BJ (cell line): ENCODE measurements around the gene FHIP1A. TPM values are rescaled to one million over a fixed set of nuclear protein-coding genes. Genes with fewer than 3 reads are reported as not detected.

Source experiments
- CTCF ChIA-PET: fragments of 350-600 bp; formaldehyde crosslinking; extraction: SDS; loops from one replicate; lab custom pipeline; 2021; ENCODE audit warnings: antibody characterized with exemption, inconsistent platforms; lab: Yijun Ruan, JAX
- POLR2A ChIA-PET: fragments of 300-600 bp; sonication (Branson Sonifier 250); formaldehyde crosslinking; extraction: SDS; loops from one replicate; lab custom pipeline; 2021; ENCODE audit warnings: antibody characterized with exemption; lab: Charles Lee
- DNase-seq: peaks from one replicate; pipeline ENCODE4 v3.0.0-alpha.2; 2011; ENCODE audit warnings: low read depth
- H3K27me3 ChIP-seq: 2 replicates; pipeline ENCODE4 v1.6.0; 2011; ENCODE audit warnings: low read length; ENCODE audit not compliant: control insufficient read depth, insufficient read depth
- H3K36me3 ChIP-seq: 2 replicates; pipeline ENCODE4 v1.5.1; 2011; ENCODE audit warnings: low read length; ENCODE audit not compliant: control insufficient read depth, insufficient read depth
- H3K4me3 ChIP-seq: 2 replicates; pipeline ENCODE4 v1.5.1; 2011; ENCODE audit warnings: low read depth, mild to moderate bottlenecking, control low read depth, low read length
- CTCF ChIP-seq: IDR thresholded peaks from 2 replicates; pipeline ENCODE4 v1.5.1; 2011; ENCODE audit warnings: low read depth, mild to moderate bottlenecking, control low read depth, inconsistent platforms, low read length, moderate library complexity; ENCODE audit not compliant: insufficient read depth
- polyA plus RNA-seq: library from polyadenylated mRNA; depleted of rRNA; stranded (reverse); fragments of >200 nt; gene quantifications from 2 replicates; pipeline ENCODE4 v1.2.3, GENCODE V29; 2011

The FHIP1A gene
- polyA plus RNA-seq, 1 experiment = 0.28 TPM

DNA sequence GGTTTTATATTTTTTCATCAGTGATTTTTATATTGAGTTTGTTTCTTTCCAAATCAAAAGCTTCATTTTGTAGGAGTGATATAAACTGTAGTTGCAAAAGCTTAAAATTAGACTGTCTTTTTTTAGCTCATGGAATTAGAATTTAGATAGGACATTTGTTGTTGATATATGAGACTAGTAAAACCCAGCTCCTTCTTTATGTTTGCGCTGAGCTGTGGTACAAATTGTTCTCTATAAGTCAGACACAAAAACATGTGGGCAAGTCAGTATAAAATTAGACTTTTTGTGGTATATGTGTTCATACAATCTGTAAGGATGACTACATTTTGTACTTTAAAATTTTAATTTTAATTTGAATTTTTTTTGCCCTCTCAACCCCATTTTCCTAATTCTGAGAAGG is 18.3 kb downstream of the FHIP1A start:
- DNase-seq = no peak
- ChIA-PET POLR2A (no interaction called here), CTCF (interaction anchor here (0.6 to 1.0 kb wide), 2 partner anchors 9 to 33 kb away, joined by 3 to 4 read pairs; no protein-coding TSS in a partner anchor)

DNA sequence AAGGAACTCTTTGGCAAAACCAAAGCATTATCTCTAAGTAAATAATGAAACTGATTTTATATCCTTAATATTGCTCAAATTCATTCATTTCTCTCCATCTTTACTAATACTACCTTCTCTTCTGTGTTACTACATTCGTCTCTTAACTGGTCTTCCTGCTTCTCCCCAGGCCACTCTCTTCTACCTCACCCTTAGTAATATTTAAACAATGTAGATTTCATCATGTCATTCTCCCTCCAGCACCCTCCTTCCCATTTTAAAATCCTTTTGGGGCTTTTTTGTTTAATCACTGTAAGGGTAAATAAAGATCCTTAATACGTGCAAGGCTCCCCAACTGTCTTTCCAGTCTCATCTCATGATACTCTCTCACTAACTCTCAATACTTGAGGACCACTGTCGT is 19.4 kb downstream of the FHIP1A start:
- no peaks in the 10 kb centered on the region for H3K27me3 ChIP-seq
- no peak overlapping the region for H3K4me3 ChIP-seq
- no peaks in the 10 kb centered on the region for H3K36me3 ChIP-seq
- no peak for DNase-seq
- POLR2A ChIA-PET = no interaction called here
- CTCF ChIA-PET = no interaction called here
- no peak for TF ChIP-seq CTCF

More for the DNA sequence above, 18.3 kb downstream of the FHIP1A start:
- no peaks in the 10 kb centered on the region for H3K36me3 ChIP-seq
- TF ChIP-seq CTCF = no peak
- no peaks in the 10 kb centered on the region for H3K27me3 ChIP-seq
- no peak overlapping the region for H3K4me3 ChIP-seq

- DNase-seq = no peak
- TF ChIP-seq CTCF = no peak
- ChIA-PET CTCF (interaction anchor here (1.7 kb wide), 1 partner anchor 174 kb away, joined by 4 read pairs; no protein-coding TSS in a partner anchor), POLR2A (no interaction called here)
- no peaks in the 10 kb centered on the region for H3K36me3 ChIP-seq
- no peak overlapping the region for H3K4me3 ChIP-seq
- no peaks in the 10 kb centered on the region for H3K27me3 ChIP-seq
Observed at GRCh38 chr4:151429957-151430570, 21.1 kb downstream of the FHIP1A start.

- ChIA-PET CTCF (interaction anchor here (1.7 kb wide), 1 partner anchor 173 kb away, joined by 4 read pairs; no protein-coding TSS in a partner anchor), POLR2A (no interaction called here)
- Histone ChIP-seq H3K4me3 (no peak overlapping the region), H3K27me3 (no peaks in the 10 kb centered on the region), H3K36me3 (no peaks in the 10 kb centered on the region)
- no peak for TF ChIP-seq CTCF
- no peak for DNase-seq
Observed at GRCh38 chr4:151430740-151431457, 21.9 kb downstream of the FHIP1A start.

DNA sequence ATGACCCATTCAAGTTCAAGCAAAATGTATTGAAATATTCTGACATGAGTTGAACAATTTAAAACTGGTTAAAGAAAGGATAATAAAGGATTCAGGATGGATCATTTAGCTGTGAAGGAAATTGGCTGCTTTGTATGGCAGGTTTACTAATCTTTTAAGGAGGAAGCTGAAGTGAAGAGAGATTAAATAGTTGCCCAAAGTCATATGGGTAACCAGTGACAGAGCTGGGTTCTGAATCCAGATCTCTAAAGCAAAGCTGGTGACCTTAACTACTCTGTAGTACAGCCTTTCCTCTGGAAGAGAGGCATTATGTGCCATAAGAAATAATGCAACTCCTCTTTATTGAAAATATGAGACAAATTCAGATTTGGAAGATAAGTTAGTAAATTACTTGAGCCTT is 22.8 kb downstream of the FHIP1A start:
- no peak for DNase-seq
- no peak for TF ChIP-seq CTCF
- POLR2A ChIA-PET = no interaction called here
- CTCF ChIA-PET = no interaction called here
- no peak overlapping the region for H3K4me3 ChIP-seq
- H3K36me3 ChIP-seq = no peaks in the 10 kb centered on the region
- H3K27me3 ChIP-seq = no peaks in the 10 kb centered on the region
